PC-9 (cell line): ENCODE results near the gene OPRPN. TPM values are rescaled to one million over a fixed set of nuclear protein-coding genes. Genes with fewer than 3 reads are reported as not detected.

Experiments
- BruUV-seq: library from RNA; stranded (reverse); fragments of 400-500 nt; replicated peaks from 2 replicates; lab custom pipeline; 2021; lab: Mats Ljungman, UMichigan
- CTCF ChIA-PET: fragments of 300-600 bp; sonication (Branson Sonifier 250); formaldehyde crosslinking; loops from one replicate; lab custom pipeline; 2022; ENCODE audit warnings: antibody characterized with exemption; lab: Charles Lee
- POLR2A ChIA-PET: fragments of 300-600 bp; sonication (Branson Sonifier 250); formaldehyde crosslinking; loops from one replicate; lab custom pipeline; 2022; ENCODE audit warnings: antibody characterized with exemption; ENCODE audit not compliant: unreplicated experiment; lab: Charles Lee
- DNase-seq, 2 experiments: peaks; one replicate each; pipeline versions ENCODE4 v3.0.0 to v3.0.0-alpha.2; 2015 to 2022; ENCODE audit warnings: mixed read lengths in 1 of 2
- H2AFZ ChIP-seq: fragments of 200-600 bp; sonication (generic); 2 replicates; pipeline ENCODE4 v1.8.1; 2017; ENCODE audit warnings: antibody characterized with exemption
- H3F3A ChIP-seq: fragments of 200-600 bp; sonication (generic); 2 replicates; pipeline ENCODE4 v1.8.1; 2017; ENCODE audit warnings: antibody characterized with exemption, mild to moderate bottlenecking, low read depth; ENCODE audit not compliant: insufficient read depth
- H3K27ac ChIP-seq: fragments of 200-600 bp; sonication (generic); 2 replicates; pipeline ENCODE4 v1.6.1; 2016; ENCODE audit warnings: mixed run types
- H3K27me3 ChIP-seq: fragments of 200-600 bp; sonication (generic); 2 replicates; pipeline ENCODE4 v1.6.1; 2016; ENCODE audit warnings: low read depth, mixed run types; ENCODE audit not compliant: insufficient read depth
- H3K36me3 ChIP-seq: fragments of 200-600 bp; sonication (generic); 2 replicates; pipeline ENCODE4 v1.6.1; 2016; ENCODE audit warnings: low read depth, mixed run types
- H3K4me1 ChIP-seq: fragments of 200-600 bp; sonication (generic); replicated peaks from 2 replicates; pipeline ENCODE4 v1.6.1; 2016; ENCODE audit warnings: mixed run types; ENCODE audit not compliant: insufficient read depth
- H3K4me2 ChIP-seq: fragments of 200-600 bp; sonication (generic); 2 replicates; pipeline ENCODE4 v1.6.1; 2017; ENCODE audit warnings: mixed run types
- H3K4me3 ChIP-seq: fragments of 200-600 bp; sonication (generic); 2 replicates; pipeline ENCODE4 v1.6.1; 2016; ENCODE audit warnings: mixed run types
- H3K79me2 ChIP-seq: fragments of 200-600 bp; sonication (generic); 2 replicates; pipeline ENCODE4 v1.6.1; 2017; ENCODE audit warnings: low read depth, mixed run types
- H3K9me2 ChIP-seq: fragments of 200-600 bp; sonication (generic); 2 replicates; pipeline ENCODE4 v1.8.1; 2017; ENCODE audit warnings: mild to moderate bottlenecking; ENCODE audit not compliant: insufficient read depth
- H3K9me3 ChIP-seq: fragments of 200-600 bp; sonication (generic); 2 replicates; pipeline ENCODE4 v1.8.1; 2016; ENCODE audit warnings: low read depth; ENCODE audit not compliant: insufficient read depth
- H4K20me1 ChIP-seq: fragments of 200-600 bp; sonication (generic); 2 replicates; pipeline ENCODE4 v1.8.1; 2017; ENCODE audit not compliant: insufficient read depth
- EZH2 ChIP-seq: fragments of 200-600 bp; sonication (generic); IDR thresholded peaks from 2 replicates; pipeline ENCODE4 v1.8.0; 2017; ENCODE audit warnings: antibody characterized with exemption, low read depth
- intact Hi-C: fragments of 100-400 bp; cut with micrococcal nuclease; formaldehyde crosslinking; loops from one replicate; pipeline ENCODE4 v1.10.0; 2022; ENCODE audit not compliant: unreplicated experiment
- total RNA-seq: library from RNA; stranded (reverse); gene quantifications from 2 replicates; pipeline ENCODE4 v1.2.3, GENCODE V29; 2021
- TF ChIP-seq, protein P1 (sequence below): fragments of 200-600 bp; sonication (generic); conservative IDR thresholded peaks from 2 replicates; pipeline ENCODE4 v1.6.1; 2017; ENCODE audit warnings: mixed run types, antibody characterized with exemption, mild to moderate bottlenecking, moderate library complexity

The OPRPN gene
- total RNA-seq, 1 experiment from 2014 or later = not detected

DNA sequence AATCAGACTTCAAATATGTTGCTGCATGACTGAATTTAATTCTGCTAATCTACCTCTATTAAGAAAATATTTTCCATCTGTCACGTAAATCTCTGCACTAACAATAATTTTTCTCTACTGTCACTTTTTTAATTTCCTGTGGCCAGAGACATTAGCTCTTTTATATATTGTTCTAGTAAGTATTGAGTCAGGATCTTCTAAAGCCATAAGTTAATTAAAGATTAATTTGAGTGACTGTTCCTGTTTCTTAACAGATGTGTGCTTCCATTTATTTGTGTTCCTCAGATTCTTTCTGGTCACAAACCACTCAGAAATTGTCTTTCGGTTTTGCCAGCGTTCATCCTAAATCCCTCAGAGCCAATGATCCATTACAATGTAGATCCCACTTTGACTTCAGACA is 17.2 kb upstream of the OPRPN start:
- no TSS peak for BruUV-seq
- CTCF ChIA-PET = no interaction called here
- no peak overlapping the region for H3K4me3 ChIP-seq

DNA sequence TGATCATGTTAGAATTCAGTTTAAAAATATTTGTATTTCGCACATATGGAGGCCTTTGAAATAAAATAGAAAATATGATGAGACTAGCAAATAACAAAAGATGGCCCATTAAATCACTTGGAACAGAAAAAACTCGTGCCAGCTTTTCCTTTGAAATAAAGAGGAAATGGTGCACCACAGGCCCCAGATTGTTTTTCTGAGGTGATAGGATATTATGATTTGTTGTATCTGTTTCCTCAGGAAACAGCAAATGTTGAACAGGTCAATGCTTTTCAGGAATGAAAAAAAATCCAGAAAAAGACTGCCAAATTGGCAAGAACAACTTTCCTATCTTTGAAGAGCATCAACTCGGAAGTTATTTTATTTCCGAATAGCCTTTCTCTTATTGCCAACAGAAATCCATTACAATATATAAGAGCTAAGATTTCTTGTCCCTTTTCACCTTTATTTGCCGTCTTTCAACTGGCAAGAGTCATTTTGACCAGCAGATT is 15.0 kb upstream of the OPRPN start, which contains the start of gene SMR3B:
Gene SMR3B, plus strand, starts transcription at position 441 of the 491 bp plus-strand sequence. CDS start 1,380 bp downstream, outside the sequence.
- no peak for DNase-seq
- no peaks in the 10 kb centered on the region for H3K9me3 ChIP-seq
- H3F3A ChIP-seq = no peaks in the 10 kb centered on the region
- H3K36me3 ChIP-seq = no peaks in the 10 kb centered on the region
- H3K27ac ChIP-seq = no peak within 1 kb of the TSS
- no peaks in the 10 kb centered on the region for H3K9me2 ChIP-seq
- no peaks in the 10 kb centered on the region for H3K27me3 ChIP-seq
- no peak within 1 kb of the TSS for H3K4me3 ChIP-seq
- CTCF ChIA-PET = no interaction called here
- no peak for TF ChIP-seq EZH2
- TF ChIP-seq, protein P1, sequence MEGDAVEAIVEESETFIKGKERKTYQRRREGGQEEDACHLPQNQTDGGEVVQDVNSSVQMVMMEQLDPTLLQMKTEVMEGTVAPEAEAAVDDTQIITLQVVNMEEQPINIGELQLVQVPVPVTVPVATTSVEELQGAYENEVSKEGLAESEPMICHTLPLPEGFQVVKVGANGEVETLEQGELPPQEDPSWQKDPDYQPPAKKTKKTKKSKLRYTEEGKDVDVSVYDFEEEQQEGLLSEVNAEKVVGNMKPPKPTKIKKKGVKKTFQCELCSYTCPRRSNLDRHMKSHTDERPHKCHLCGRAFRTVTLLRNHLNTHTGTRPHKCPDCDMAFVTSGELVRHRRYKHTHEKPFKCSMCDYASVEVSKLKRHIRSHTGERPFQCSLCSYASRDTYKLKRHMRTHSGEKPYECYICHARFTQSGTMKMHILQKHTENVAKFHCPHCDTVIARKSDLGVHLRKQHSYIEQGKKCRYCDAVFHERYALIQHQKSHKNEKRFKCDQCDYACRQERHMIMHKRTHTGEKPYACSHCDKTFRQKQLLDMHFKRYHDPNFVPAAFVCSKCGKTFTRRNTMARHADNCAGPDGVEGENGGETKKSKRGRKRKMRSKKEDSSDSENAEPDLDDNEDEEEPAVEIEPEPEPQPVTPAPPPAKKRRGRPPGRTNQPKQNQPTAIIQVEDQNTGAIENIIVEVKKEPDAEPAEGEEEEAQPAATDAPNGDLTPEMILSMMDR = no peak
- no peaks in the 10 kb centered on the region for H4K20me1 ChIP-seq
- BruUV-seq = no TSS peak
- intact Hi-C loops = no loop called here
- no peaks in the 10 kb centered on the region for H3K4me1 ChIP-seq
- H3K79me2 ChIP-seq = no peaks in the 10 kb centered on the region
- POLR2A ChIA-PET = no interaction called here
- H3K4me2 ChIP-seq = no peak within 1 kb of the TSS
- H2AFZ ChIP-seq = no peak within 1 kb of the TSS

More for the DNA sequence above, 17.2 kb upstream of the OPRPN start:
- no peaks in the 10 kb centered on the region for H3K36me3 ChIP-seq
- H3K4me1 ChIP-seq = no peaks in the 10 kb centered on the region
- no peaks in the 10 kb centered on the region for H3K79me2 ChIP-seq
- POLR2A ChIA-PET = no interaction called here
- TF ChIP-seq, protein P1 = no peak
- TF ChIP-seq EZH2 = no peak
- no peaks in the 10 kb centered on the region for H4K20me1 ChIP-seq
- H3F3A ChIP-seq = no peaks in the 10 kb centered on the region
- DNase-seq = no peak
- H2AFZ ChIP-seq = no peak overlapping the region
- no peaks in the 10 kb centered on the region for H3K9me3 ChIP-seq
- no peaks in the 10 kb centered on the region for H3K27me3 ChIP-seq
- H3K9me2 ChIP-seq = no peaks in the 10 kb centered on the region
- no peak overlapping the region for H3K4me2 ChIP-seq
- intact Hi-C loops = no loop called here
- no peak overlapping the region for H3K27ac ChIP-seq

DNA sequence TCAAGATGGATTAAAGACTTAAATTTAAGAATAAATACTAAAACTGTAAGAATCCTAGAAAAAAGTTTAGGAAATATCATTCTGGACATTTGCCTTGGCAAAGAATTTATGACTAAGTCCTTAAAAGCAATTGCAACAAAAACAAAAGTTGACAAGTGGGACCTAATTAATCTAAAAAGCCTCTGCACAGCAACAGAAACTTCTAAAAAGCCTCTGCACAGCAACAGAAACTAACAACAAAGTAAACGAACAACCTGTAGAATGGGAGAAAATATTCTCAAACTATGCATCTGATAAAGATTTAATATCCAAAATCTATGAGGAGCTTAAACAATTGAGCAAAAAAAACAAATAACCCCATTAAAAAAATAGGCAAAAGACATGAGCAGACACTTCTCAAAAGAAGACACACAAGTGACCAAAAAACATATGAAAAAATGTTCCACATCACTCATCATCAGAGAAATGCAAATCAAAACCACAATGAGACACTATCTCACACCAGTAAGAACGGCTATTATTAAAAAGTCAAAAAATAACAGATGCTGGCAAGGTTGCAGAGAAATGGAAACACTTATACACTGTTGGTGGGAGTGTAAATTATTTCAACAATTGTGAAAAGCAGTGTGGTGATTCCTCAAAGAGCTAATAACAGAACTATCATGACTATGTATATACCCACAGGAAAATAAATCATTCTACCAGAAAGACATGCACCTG is 5.5 kb upstream of the OPRPN start:
- H3K4me2 ChIP-seq = no peak overlapping the region
- no peaks in the 10 kb centered on the region for H3K9me2 ChIP-seq
- no peaks in the 10 kb centered on the region for H3K79me2 ChIP-seq
- H3K4me1 ChIP-seq = no peaks in the 10 kb centered on the region
- H3K4me3 ChIP-seq = no peak overlapping the region
- no peaks in the 10 kb centered on the region for H3F3A ChIP-seq
- CTCF ChIA-PET = no interaction called here
- H3K27ac ChIP-seq = no peak overlapping the region
- TF ChIP-seq EZH2 = no peak
- TF ChIP-seq, protein P1 = no peak
- no peak overlapping the region for H2AFZ ChIP-seq
- intact Hi-C loops = no loop called here
- POLR2A ChIA-PET = no interaction called here
- H3K36me3 ChIP-seq = no peaks in the 10 kb centered on the region
- no peaks in the 10 kb centered on the region for H3K9me3 ChIP-seq
- DNase-seq = no peak
- no peaks in the 10 kb centered on the region for H4K20me1 ChIP-seq
- no TSS peak for BruUV-seq
- H3K27me3 ChIP-seq = no peaks in the 10 kb centered on the region
